ENCODE results near the gene DLGAP4. TPM values are rescaled to one million over a fixed set of nuclear protein-coding genes. Genes with fewer than 3 reads are reported as not detected.

DLGAP4 gene
- total RNA-seq, 1 experiment from 2014 or later = 40.3 TPM

GRCh38 chr20:36398515-36398914 is 92.4 kb downstream of the DLGAP4 start:
- H3K27ac ChIP-seq (ENCODE audit: low read depth, low read length) = no peak overlapping the region
- ChIA-PET CTCF (interaction anchor here (1.5 to 3.2 kb wide), 3 partner anchors 126 to 242 kb away, joined by 4 to 57 read pairs (median 25); no protein-coding TSS in a partner anchor), RAD21 (ENCODE audit: low non-redundant PET in 1 of 2, low total read pairs in 2 of 2, uncharacterized antibody in 2 of 2, unreplicated experiment in 2 of 2) (interaction anchor here in 1 of 2 experiments (1.4 kb wide), 1 partner anchor 125 kb away, joined by 7 read pairs; no protein-coding TSS in a partner anchor), POLR2A (no interaction called here)
- intact Hi-C loops (cut with micrococcal nuclease) = no loop called here
- DNase-seq (ENCODE audit: low read depth, low spot score) (no peak), ATAC-seq (no peak)
- H2AFZ ChIP-seq (ENCODE audit: low read depth, low read length, poor library complexity, severe bottlenecking) = no peak overlapping the region
- H3K9ac ChIP-seq (ENCODE audit: low read length) = no peak overlapping the region
- H3K79me2 ChIP-seq (ENCODE audit: insufficient read depth, low read length) = no peaks in the 10 kb centered on the region
- H3K4me2 ChIP-seq (ENCODE audit: low read length) = no peak overlapping the region
- H4K20me1 ChIP-seq (ENCODE audit: insufficient read depth) = no peaks in the 10 kb centered on the region
- TF ChIP-seq ZBTB33 (IDR thresholded peaks at IDR 0.05; ENCODE audit: extremely low read depth, insufficient replicate concordance, low read length) (no peak), MAX (IDR thresholded peaks at IDR 0.05) (no peak), EZH2phosphoT487 (IDR thresholded peaks at IDR 0.05; ENCODE audit: borderline replicate concordance) (no peak)
- no TSS peak for BruUV-seq (replicated peaks)
- H3K9me2 ChIP-seq (ENCODE audit: insufficient read depth) = no peaks in the 10 kb centered on the region
- H3K9me3 ChIP-seq (ENCODE audit: control insufficient read depth in 1 of 2, insufficient read depth in 1 of 2, low read depth in 1 of 2, low read length in 2 of 2) = no peaks in the 10 kb centered on the region
- no peaks in the 10 kb centered on the region for H3K27me3 ChIP-seq (ENCODE audit: insufficient read depth, low read length)
- peaks cover 0 to 7% of the 10 kb centered on the region in 2 experiments; a peak in 1 of 4 replicates for H3K4me1 ChIP-seq (ENCODE audit: control insufficient read depth in 1 of 2, insufficient read depth in 2 of 2, low read length in 2 of 2)
- no peaks in the 10 kb centered on the region for H3K36me3 ChIP-seq (ENCODE audit: control insufficient read depth in 1 of 2, insufficient read depth in 2 of 2, low read length in 2 of 2)
- no peak overlapping the region for H3K4me3 ChIP-seq (replicated peaks in 1 of 2; ENCODE audit: low read depth in 1 of 2, low read length in 2 of 2)
